Parathyroid adenoma (tissue), 2 donors: Measurements from ENCODE around the gene POU2F1.

ENCODE experiments used
- H2AFZ ChIP-seq: fragments of 300-600 bp; sonication (generic); one replicate; pipeline ENCODE4 v1.7.0; 2017; ENCODE audit warnings: antibody characterized with exemption, mild to moderate bottlenecking
- H3K27ac ChIP-seq: fragments of 300-600 bp; sonication (generic); one replicate; pipeline ENCODE4 v1.7.0; 2017
- H3K27me3 ChIP-seq: fragments of 300-600 bp; sonication (generic); one replicate; pipeline ENCODE4 v1.7.0; 2017; ENCODE audit warnings: low read length; ENCODE audit not compliant: control insufficient read depth, insufficient read depth
- H3K36me3 ChIP-seq: fragments of 300-600 bp; sonication (generic); one replicate; pipeline ENCODE4 v1.7.0; 2017; ENCODE audit warnings: low read length; ENCODE audit not compliant: control insufficient read depth, insufficient read depth
- H3K4me1 ChIP-seq: fragments of 300-600 bp; sonication (generic); one replicate; pipeline ENCODE4 v1.7.0; 2017; ENCODE audit warnings: control low read depth
- H3K4me2 ChIP-seq: fragments of 300-600 bp; sonication (generic); one replicate; pipeline ENCODE4 v1.7.0; 2017; ENCODE audit warnings: low read length
- H3K4me3 ChIP-seq: fragments of 300-600 bp; sonication (generic); one replicate; pipeline ENCODE4 v1.7.0; 2017; ENCODE audit warnings: low read depth, low read length
- H3K79me2 ChIP-seq: fragments of 300-600 bp; sonication (generic); one replicate; pipeline ENCODE4 v1.7.0; 2017; ENCODE audit warnings: control low read depth
- H3K9ac ChIP-seq: fragments of 300-600 bp; sonication (generic); one replicate; pipeline ENCODE4 v1.7.0; 2017; ENCODE audit warnings: mild to moderate bottlenecking
- H3K9me3 ChIP-seq: fragments of 300-600 bp; sonication (generic); one replicate; pipeline ENCODE4 v1.7.0; 2017; ENCODE audit warnings: low read length; ENCODE audit not compliant: control insufficient read depth
- CTCF ChIP-seq: fragments of 300-600 bp; sonication (generic); IDR thresholded peaks from one replicate; pipeline ENCODE4 v1.7.0; 2017; ENCODE audit warnings: antibody characterized with exemption, mild to moderate bottlenecking
- donor health status: primary hyperparathyroidism.

The POU2F1 gene

DNA sequence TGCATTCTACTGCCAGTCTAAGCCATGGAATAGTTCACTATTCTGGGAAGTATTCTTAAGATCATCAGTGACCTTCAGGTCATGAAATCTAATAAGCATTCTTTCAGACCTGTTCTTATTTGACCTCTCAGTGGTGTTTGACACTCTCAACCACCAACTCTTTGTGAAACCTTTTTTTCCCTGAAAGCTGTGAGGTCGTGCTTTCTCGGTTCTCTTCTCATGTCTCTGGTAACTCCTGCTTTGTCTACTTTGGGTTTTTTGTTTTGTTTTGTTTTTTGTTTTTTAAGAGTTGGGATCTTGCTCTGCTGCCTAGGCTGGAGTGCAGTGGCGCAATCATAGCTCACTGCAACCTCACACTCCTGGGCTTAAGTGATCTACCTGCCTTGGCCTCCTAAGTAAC, 56.3 kb downstream of the POU2F1 start:
- peaks cover 4% of the 10 kb centered on the region for H3K4me1 ChIP-seq
- H3K27ac ChIP-seq = no peak overlapping the region
- H3K79me2 ChIP-seq = peaks cover 18% of the 10 kb centered on the region
- no peak overlapping the region for H3K4me3 ChIP-seq
- H3K36me3 ChIP-seq = no peaks in the 10 kb centered on the region
- no peaks in the 10 kb centered on the region for H3K27me3 ChIP-seq
- no peak for TF ChIP-seq CTCF
- no peak overlapping the region for H3K4me2 ChIP-seq
- no peak overlapping the region for H2AFZ ChIP-seq
- H3K9me3 ChIP-seq = no peaks in the 10 kb centered on the region
- no peak overlapping the region for H3K9ac ChIP-seq

- H3K79me2 ChIP-seq = peaks cover 21% of the 10 kb centered on the region
- no peak overlapping the region for H3K27ac ChIP-seq
- no peak overlapping the region for H2AFZ ChIP-seq
- H3K4me1 ChIP-seq = peaks cover 4% of the 10 kb centered on the region
- TF ChIP-seq CTCF = no peak
- no peak overlapping the region for H3K4me3 ChIP-seq
- H3K9me3 ChIP-seq = no peaks in the 10 kb centered on the region
- H3K27me3 ChIP-seq = no peaks in the 10 kb centered on the region
- no peak overlapping the region for H3K4me2 ChIP-seq
- H3K36me3 ChIP-seq = no peaks in the 10 kb centered on the region
- no peak overlapping the region for H3K9ac ChIP-seq
Measured at GRCh38 chr1:167278497-167278896, 57.8 kb downstream of the POU2F1 start.

DNA sequence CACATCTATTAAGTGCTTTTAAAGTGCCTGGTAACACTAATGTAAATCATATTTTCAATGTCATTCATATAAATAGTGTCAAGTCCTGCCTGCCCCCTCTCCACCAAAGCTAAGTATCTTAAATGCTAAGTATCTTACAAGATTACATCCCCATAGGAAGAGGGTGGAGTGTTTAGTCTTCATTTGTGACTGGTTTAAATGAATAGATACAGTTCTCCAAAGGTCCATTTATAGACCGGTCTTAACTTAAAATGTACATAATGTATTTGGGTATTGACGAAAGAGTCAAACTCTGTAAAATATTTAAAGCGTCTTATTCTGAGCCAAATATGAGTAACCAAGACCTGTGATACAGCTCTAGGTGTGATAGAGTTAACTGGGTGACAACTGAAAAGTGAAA, 60.2 kb downstream of the POU2F1 start:
- Histone ChIP-seq H3K9ac (no peak overlapping the region), H3K27me3 (no peaks in the 10 kb centered on the region)
- TF ChIP-seq CTCF = no peak

DNA sequence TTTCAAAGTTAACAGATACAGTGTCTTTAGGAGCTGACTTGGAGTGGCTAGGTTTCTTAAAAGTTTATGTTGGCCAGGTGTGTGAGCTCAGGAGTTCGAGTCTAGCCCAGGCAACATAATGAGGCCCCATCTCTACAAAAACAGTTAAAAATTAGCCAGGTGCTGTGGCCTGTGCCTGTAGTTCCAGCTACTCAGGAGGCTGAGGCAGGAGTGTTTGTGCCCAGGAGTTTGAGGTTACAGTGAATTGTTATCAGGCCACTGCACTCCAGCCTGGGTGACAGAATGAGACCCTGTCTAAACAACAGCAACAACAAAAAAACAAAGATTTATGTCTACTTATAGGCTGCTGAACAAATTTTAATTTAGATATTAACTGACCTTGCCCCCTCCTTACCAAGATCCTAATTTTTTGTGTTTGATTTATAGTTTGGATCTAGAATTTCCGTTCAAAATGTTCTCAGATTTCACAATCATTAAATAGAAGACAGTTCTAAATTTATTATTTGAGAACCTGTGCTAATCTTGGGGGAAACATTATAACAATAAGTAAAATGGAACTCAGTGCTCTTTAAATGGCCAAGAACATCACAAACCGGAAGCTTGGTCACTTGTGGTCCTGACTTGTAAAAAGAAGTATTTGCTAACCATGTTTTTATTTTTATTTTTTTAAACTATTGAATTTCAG, 67.8 kb downstream of the POU2F1 start:
- H3K79me2 ChIP-seq = no peaks in the 10 kb centered on the region
- no peak for TF ChIP-seq CTCF
- no peak overlapping the region for H3K27ac ChIP-seq

More for the DNA sequence above, 60.2 kb downstream of the POU2F1 start:
- Histone ChIP-seq H3K36me3 (no peaks in the 10 kb centered on the region), H3K4me2 (no peak overlapping the region), H3K4me3 (no peak overlapping the region), H3K27ac (no peak overlapping the region), H3K9me3 (no peaks in the 10 kb centered on the region), H3K79me2 (peaks cover 21% of the 10 kb centered on the region), H3K4me1 (peaks cover 4% of the 10 kb centered on the region), H2AFZ (no peak overlapping the region)

DNA sequence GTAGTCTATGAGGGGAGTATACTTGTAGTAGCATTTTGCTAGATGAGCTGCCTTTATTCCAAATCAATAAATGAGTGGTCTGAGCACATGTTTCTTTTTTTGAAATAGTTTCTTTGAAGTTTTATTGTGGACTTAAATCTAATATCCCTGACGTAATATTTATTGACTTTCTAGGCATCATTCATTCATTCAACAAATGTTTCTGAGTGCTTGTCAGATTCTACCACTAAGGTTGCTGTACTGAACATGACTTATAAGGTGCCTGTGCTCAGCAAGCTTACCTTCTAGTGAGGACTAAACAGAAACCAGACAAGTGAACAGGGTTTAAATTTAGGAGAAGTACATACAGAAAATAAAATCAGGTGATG, 68.4 kb downstream of the POU2F1 start:
- Histone ChIP-seq H3K4me2 (no peak overlapping the region), H3K9ac (no peak overlapping the region), H3K4me1 (peaks cover 6% of the 10 kb centered on the region), H3K27ac (no peak overlapping the region), H3K9me3 (no peaks in the 10 kb centered on the region), H3K36me3 (no peaks in the 10 kb centered on the region), H2AFZ (no peak overlapping the region), H3K79me2 (no peaks in the 10 kb centered on the region), H3K27me3 (no peaks in the 10 kb centered on the region), H3K4me3 (no peak overlapping the region)
- no peak for TF ChIP-seq CTCF

More for the DNA sequence above, 67.8 kb downstream of the POU2F1 start:
- Histone ChIP-seq H3K4me3 (no peak overlapping the region), H2AFZ (no peak overlapping the region), H3K9me3 (no peaks in the 10 kb centered on the region), H3K4me2 (no peak overlapping the region), H3K27me3 (no peaks in the 10 kb centered on the region), H3K36me3 (no peaks in the 10 kb centered on the region), H3K4me1 (peaks cover 6% of the 10 kb centered on the region), H3K9ac (no peak overlapping the region)
